Measurements from ENCODE around the gene CDK14. TPM values are rescaled to one million over a fixed set of nuclear protein-coding genes. Genes with fewer than 3 reads are reported as not detected.

Gene CDK14
- total RNA-seq, 4 donors from 2014 or later: 3.3 to 61.6 (median 38.7) TPM

DNA sequence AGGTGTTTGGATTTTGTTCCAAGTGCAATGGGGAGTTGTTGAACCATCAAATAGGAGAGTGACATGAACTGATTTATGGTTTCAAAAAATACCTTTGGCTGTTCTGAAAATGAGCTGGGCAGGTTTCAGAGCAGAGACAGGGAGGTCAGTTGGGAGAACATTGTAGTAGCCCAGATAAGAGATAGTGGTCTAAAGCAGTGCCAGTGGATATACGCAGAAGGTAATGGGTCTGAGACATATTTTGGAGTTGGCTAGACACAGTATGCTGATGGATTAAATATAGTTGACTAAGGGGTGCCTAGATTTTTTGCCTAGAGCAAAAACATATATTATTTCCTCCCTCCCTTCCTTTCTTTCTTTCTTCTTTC, 21.3 kb upstream of the CDK14 start:
- TF ChIP-seq POLR2A (IDR thresholded peaks at IDR 0.05): no peak
- TF ChIP-seq, protein P1, sequence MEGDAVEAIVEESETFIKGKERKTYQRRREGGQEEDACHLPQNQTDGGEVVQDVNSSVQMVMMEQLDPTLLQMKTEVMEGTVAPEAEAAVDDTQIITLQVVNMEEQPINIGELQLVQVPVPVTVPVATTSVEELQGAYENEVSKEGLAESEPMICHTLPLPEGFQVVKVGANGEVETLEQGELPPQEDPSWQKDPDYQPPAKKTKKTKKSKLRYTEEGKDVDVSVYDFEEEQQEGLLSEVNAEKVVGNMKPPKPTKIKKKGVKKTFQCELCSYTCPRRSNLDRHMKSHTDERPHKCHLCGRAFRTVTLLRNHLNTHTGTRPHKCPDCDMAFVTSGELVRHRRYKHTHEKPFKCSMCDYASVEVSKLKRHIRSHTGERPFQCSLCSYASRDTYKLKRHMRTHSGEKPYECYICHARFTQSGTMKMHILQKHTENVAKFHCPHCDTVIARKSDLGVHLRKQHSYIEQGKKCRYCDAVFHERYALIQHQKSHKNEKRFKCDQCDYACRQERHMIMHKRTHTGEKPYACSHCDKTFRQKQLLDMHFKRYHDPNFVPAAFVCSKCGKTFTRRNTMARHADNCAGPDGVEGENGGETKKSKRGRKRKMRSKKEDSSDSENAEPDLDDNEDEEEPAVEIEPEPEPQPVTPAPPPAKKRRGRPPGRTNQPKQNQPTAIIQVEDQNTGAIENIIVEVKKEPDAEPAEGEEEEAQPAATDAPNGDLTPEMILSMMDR (IDR thresholded peaks at IDR 0.05): no peak

DNA sequence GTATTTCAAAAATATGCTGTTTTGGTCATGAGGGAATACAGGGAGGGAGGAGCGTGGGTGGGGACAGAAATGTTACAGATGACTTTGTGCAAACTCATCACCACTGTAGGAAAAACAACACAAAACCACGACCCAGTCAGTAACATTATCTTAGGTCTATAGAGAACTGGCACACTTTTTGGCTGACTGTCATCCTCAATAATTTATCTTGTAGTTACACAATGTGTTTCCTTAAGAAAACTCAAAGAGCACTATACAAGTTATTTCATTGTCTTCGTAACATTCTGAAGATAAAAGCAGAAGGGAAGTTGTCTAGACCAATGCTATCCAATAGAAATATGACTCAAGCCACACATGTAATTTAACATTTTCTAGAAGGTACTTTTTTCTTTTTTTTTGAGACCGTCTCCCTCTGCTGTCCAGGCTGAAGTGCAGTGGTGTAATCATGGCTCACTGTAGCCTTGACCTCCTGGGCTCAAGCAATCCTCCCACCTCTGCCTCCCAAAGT, 16.9 kb upstream of the CDK14 start:
- H3K4me1 ChIP-seq: no peaks in the 10 kb centered on the region
- H3K27me3 ChIP-seq: no peaks in the 10 kb centered on the region
- intact Hi-C loops (cut with DNase I; ENCODE audit: low total_unique reads): no loop called here
- H3K27ac ChIP-seq: no peak overlapping the region
- no peaks in the 10 kb centered on the region for H3K36me3 ChIP-seq
- no peak for DNase-seq
- no peaks in the 10 kb centered on the region for H3K9me3 ChIP-seq
- TF ChIP-seq, protein P1 (IDR thresholded peaks at IDR 0.05): no peak
- no peak for TF ChIP-seq POLR2A (IDR thresholded peaks at IDR 0.05)
- no peak overlapping the region for H3K4me3 ChIP-seq

More for the DNA sequence above, 21.3 kb upstream of the CDK14 start:
- Histone ChIP-seq H3K27ac (no peak overlapping the region), H3K36me3 (no peaks in the 10 kb centered on the region), H3K4me1 (no peaks in the 10 kb centered on the region), H3K9me3 (no peaks in the 10 kb centered on the region), H3K4me3 (no peak overlapping the region), H3K27me3 (no peaks in the 10 kb centered on the region)
- intact Hi-C loops (cut with DNase I; ENCODE audit: low total_unique reads): no loop called here
- DNase-seq: no peak

- no peak overlapping the region for H3K4me3 ChIP-seq
- H3K27ac ChIP-seq: no peak overlapping the region
- TF ChIP-seq, protein P1 (IDR thresholded peaks at IDR 0.05): no peak
- no peak for TF ChIP-seq POLR2A (IDR thresholded peaks at IDR 0.05)
- no peaks in the 10 kb centered on the region for H3K4me1 ChIP-seq
- H3K27me3 ChIP-seq: no peaks in the 10 kb centered on the region
- no peak for DNase-seq
- H3K9me3 ChIP-seq: no peaks in the 10 kb centered on the region
- H3K36me3 ChIP-seq: no peaks in the 10 kb centered on the region
- intact Hi-C loops (cut with DNase I; ENCODE audit: low total_unique reads): no loop called here
Observed at GRCh38 chr7:90580051-90580450, 16.1 kb upstream of the CDK14 start.

GRCh38 chr7:90582164-90582563, 14.0 kb upstream of the CDK14 start:
- no peak overlapping the region for H3K4me3 ChIP-seq
- intact Hi-C loops (cut with DNase I; ENCODE audit: low total_unique reads): no loop called here
- no peaks in the 10 kb centered on the region for H3K36me3 ChIP-seq
- TF ChIP-seq, protein P1 (IDR thresholded peaks at IDR 0.05): no peak
- TF ChIP-seq POLR2A (IDR thresholded peaks at IDR 0.05): no peak
- H3K27me3 ChIP-seq: no peaks in the 10 kb centered on the region
- H3K9me3 ChIP-seq: no peaks in the 10 kb centered on the region
- DNase-seq: no peak
- H3K27ac ChIP-seq: no peak overlapping the region
- H3K4me1 ChIP-seq: no peaks in the 10 kb centered on the region

GRCh38 chr7:90584378-90584777, 11.7 kb upstream of the CDK14 start:
- no peaks in the 10 kb centered on the region for H3K9me3 ChIP-seq
- intact Hi-C loops (cut with DNase I; ENCODE audit: low total_unique reads): no loop called here
- no peaks in the 10 kb centered on the region for H3K27me3 ChIP-seq
- no peaks in the 10 kb centered on the region for H3K36me3 ChIP-seq
- TF ChIP-seq, protein P1 (IDR thresholded peaks at IDR 0.05): no peak
- TF ChIP-seq POLR2A (IDR thresholded peaks at IDR 0.05): no peak
- H3K4me1 ChIP-seq: no peaks in the 10 kb centered on the region
- no peak for DNase-seq
- no peak overlapping the region for H3K27ac ChIP-seq
- no peak overlapping the region for H3K4me3 ChIP-seq
